Measurements from ENCODE around the gene IRF2BPL.

Gene IRF2BPL

DNA sequence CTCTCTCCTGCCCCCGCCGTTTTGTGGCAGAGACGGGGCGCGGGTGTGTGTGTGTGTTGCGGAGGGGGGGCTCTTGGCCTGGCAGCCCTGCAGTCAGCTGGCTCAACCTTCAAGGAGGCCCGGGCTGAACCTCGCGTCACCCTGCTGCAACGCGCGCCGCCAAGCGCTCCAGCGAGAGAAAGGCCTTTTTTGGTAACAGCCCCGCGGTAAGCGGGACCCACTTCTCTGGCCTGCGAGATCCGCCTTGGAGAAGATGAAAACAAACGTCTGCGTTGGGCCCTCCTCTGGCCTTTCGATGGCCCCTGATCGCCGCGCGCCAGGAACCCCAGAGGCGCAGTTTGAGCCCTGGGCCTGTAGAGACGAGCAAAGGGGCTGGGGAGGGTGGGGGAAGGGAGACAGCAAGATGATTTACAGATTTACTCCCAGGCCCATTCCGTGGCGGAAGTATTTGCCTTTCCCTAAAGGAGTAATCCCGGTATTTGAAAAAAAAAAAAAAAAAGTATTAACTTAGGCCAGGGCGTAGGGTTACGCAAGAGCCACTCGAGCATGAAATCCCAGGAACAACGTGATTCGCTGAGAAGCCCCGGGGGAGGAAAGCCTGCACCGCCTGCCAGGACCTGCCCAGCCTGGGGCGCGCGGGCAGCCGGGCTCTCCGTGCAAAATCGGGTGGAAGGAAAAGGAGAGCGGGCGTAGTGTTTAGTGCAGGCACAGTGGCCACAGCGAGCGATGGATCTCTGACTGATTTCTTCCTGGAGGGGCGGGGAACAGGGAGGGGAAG, 4.5 kb upstream of the IRF2BPL start:
- Histone ChIP-seq H3K36me3 (ENCODE audit: insufficient read depth, low read length) (no peaks in the 10 kb centered on the region), H2AFZ (ENCODE audit: low read length, unreplicated experiment) (no peak overlapping the region), H3K27me3 (ENCODE audit: insufficient read depth, low read length) (no peaks in the 10 kb centered on the region), H3K4me3 (ENCODE audit: low read depth, low read length) (peak overlapping the region; percentile 73), H3K4me1 (ENCODE audit: control insufficient read depth, insufficient read depth, low read length, unreplicated experiment) (peaks cover 36% of the 10 kb centered on the region), H3K27ac (ENCODE audit: low read depth, low read length) (peak overlapping the region; percentile 97), H3K79me2 (ENCODE audit: control insufficient read depth, insufficient read depth, low read length, unreplicated experiment) (peaks cover 2% of the 10 kb centered on the region)

DNA sequence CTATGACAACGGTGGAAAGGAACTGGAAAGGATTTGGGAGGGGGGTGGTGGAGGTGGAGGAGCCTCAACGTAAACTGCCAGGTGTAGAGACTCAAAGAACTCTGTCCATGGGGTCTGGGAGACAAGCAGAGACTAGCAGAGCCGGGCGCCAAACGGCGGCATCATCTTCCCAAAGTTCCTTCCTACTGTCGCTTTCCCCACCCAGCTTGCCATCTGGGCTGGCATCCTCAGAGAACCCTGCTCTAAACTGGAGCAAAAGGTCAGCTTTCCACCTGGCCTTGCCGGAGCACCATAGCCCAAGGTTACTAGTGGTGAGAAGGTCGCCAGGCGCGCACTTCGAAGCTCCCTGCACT, 4.0 kb upstream of the IRF2BPL start:
- H3K27ac ChIP-seq (ENCODE audit: low read depth, low read length), result peak overlapping the region; percentile 97
- H3K4me3 ChIP-seq (ENCODE audit: low read depth, low read length), result peak overlapping the region; percentile 73
- H3K4me1 ChIP-seq (ENCODE audit: control insufficient read depth, insufficient read depth, low read length, unreplicated experiment), result peaks cover 32% of the 10 kb centered on the region
- no peak overlapping the region for H2AFZ ChIP-seq (ENCODE audit: low read length, unreplicated experiment)
- H3K36me3 ChIP-seq (ENCODE audit: insufficient read depth, low read length), result no peaks in the 10 kb centered on the region
- peaks cover 7% of the 10 kb centered on the region for H3K79me2 ChIP-seq (ENCODE audit: control insufficient read depth, insufficient read depth, low read length, unreplicated experiment)
- no peaks in the 10 kb centered on the region for H3K27me3 ChIP-seq (ENCODE audit: insufficient read depth, low read length)

DNA sequence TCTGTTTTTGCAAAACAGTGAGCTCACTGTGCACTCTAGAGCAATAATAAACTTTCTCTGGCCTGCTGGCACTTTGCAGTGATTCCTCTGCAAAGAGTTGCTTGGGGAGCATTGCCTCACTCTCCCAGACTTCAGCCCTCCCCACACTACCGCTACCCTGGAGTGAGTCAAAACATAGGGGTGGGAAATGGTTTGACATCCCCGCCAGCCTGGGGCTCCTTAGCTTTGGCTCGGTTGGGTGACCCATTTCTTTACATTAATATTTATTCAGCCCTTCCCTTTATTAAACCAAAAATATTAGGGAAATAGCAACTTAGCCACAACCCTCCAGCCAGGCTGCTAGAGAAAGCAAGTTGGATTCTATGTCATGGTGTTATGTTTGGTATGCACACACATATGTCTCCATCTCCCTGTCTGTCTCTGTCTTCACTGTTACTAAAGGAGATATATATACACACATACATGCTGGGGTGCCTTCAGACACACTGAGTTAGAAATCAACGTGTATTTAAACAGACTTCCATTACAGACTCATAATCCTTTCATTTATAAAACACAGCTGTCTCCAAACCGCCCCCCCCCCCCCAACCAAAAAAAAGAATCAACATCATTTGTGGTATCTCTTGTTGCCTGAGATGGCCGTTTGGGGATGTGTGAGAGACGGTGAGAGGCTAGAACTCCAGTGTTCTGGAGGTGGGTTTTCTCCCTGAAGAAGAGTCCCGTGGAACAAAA, 3.4 kb upstream of the IRF2BPL start:
- H3K4me1 ChIP-seq (ENCODE audit: control insufficient read depth, insufficient read depth, low read length, unreplicated experiment), result peaks cover 32% of the 10 kb centered on the region
- no peaks in the 10 kb centered on the region for H3K27me3 ChIP-seq (ENCODE audit: insufficient read depth, low read length)
- no peak overlapping the region for H2AFZ ChIP-seq (ENCODE audit: low read length, unreplicated experiment)
- H3K27ac ChIP-seq (ENCODE audit: low read depth, low read length), result peak overlapping the region; percentile 97
- H3K79me2 ChIP-seq (ENCODE audit: control insufficient read depth, insufficient read depth, low read length, unreplicated experiment), result peaks cover 11% of the 10 kb centered on the region
- peak overlapping the region; percentile 73 for H3K4me3 ChIP-seq (ENCODE audit: low read depth, low read length)
- peaks cover under 1% of the 10 kb centered on the region; the same call in 1 of the 2 replicates for H3K36me3 ChIP-seq (ENCODE audit: insufficient read depth, low read length)

DNA sequence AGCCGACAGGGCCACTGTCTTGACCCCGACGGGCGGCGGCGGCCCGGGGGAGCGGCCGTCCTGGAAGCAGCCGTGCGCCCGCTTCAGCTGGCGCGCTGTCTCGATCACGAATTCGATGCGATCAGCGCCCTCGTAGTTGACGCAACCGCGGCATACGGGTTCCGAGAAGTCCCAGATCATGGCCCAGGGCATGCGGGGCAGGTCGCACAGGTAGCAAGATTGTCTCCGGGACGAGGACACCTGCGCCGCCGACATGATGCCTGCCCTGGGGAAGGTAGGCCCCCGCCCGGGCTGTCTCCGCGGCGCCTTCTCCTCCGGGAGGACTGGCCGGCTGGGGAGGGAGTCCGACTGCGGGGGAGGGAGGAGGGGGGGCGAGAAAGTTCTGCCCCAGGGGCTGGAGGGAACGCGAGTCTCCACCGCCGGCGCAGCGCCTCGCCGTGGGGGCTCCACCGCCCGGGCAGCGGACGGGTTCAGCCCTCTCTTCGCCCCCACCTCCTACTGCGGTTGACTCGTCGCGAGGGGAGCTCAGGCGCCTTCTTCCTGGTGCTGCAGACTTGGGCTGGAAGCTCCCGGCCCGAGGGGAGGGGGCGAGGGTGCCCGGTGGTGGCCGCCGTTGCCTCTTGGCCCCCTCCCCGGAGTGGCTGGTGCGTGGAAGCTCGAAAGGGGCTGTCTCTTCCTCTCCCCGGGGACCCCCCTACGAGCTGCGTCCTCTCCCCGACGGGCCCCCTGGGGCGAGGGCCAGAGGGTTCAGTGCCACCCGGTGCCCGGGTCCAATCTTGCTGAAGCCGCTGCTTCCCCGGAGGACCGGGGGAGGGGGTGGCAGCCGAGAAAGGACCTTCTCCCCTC, 747 bp downstream of the IRF2BPL start:
- Histone ChIP-seq H3K36me3 (ENCODE audit: insufficient read depth, low read length) (peaks cover 16% of the 10 kb centered on the region; the same call in 1 of the 2 replicates), H3K4me3 (ENCODE audit: low read depth, low read length) (peak overlapping the region; percentile 81), H3K79me2 (ENCODE audit: control insufficient read depth, insufficient read depth, low read length, unreplicated experiment) (peaks cover 41% of the 10 kb centered on the region), H3K27me3 (ENCODE audit: insufficient read depth, low read length) (no peaks in the 10 kb centered on the region), H2AFZ (ENCODE audit: low read length, unreplicated experiment) (no peak overlapping the region), H3K4me1 (ENCODE audit: control insufficient read depth, insufficient read depth, low read length, unreplicated experiment) (peaks cover 43% of the 10 kb centered on the region), H3K27ac (ENCODE audit: low read depth, low read length) (peak overlapping the region; percentile 95)

DNA sequence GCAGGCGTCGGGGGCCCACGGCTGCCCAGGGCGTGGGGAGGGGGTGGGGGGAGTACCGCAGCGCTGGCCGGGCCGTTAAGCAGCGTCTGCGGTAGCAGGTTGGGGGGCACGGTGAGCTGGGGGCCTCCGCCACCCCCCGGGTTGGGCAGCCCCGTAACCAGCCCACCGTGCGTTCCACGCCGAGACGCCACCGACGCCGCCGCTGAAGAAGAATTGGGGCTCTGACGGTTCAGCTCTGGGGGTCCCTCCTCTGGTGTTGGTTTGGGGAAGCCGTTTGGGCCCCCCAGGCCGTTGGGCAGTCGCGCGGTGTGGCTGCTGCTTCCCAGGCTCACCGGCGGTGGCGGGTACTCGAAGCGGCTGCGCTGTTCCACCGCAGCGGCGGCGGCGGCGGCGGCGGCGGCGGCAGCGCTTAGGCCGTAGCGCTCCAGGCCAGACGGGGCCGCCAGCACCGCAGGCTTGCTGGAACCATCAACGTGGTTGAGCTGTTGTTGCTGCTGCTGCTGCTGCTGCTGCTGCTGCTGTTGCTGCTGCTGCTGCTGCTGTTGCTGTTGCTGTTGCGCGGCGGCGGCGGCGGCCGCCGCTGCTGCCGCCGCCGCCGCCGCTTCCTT, 1.5 kb downstream of the IRF2BPL start:
- no peaks in the 10 kb centered on the region for H3K27me3 ChIP-seq (ENCODE audit: insufficient read depth, low read length)
- H3K27ac ChIP-seq (ENCODE audit: low read depth, low read length), result peak overlapping the region; percentile 95
- peaks cover 41% of the 10 kb centered on the region for H3K79me2 ChIP-seq (ENCODE audit: control insufficient read depth, insufficient read depth, low read length, unreplicated experiment)
- peaks cover 16% of the 10 kb centered on the region; the same call in 1 of the 2 replicates for H3K36me3 ChIP-seq (ENCODE audit: insufficient read depth, low read length)
- H3K4me3 ChIP-seq (ENCODE audit: low read depth, low read length), result peak overlapping the region; percentile 81
- H2AFZ ChIP-seq (ENCODE audit: low read length, unreplicated experiment), result no peak overlapping the region
- peaks cover 37% of the 10 kb centered on the region for H3K4me1 ChIP-seq (ENCODE audit: control insufficient read depth, insufficient read depth, low read length, unreplicated experiment)

DNA sequence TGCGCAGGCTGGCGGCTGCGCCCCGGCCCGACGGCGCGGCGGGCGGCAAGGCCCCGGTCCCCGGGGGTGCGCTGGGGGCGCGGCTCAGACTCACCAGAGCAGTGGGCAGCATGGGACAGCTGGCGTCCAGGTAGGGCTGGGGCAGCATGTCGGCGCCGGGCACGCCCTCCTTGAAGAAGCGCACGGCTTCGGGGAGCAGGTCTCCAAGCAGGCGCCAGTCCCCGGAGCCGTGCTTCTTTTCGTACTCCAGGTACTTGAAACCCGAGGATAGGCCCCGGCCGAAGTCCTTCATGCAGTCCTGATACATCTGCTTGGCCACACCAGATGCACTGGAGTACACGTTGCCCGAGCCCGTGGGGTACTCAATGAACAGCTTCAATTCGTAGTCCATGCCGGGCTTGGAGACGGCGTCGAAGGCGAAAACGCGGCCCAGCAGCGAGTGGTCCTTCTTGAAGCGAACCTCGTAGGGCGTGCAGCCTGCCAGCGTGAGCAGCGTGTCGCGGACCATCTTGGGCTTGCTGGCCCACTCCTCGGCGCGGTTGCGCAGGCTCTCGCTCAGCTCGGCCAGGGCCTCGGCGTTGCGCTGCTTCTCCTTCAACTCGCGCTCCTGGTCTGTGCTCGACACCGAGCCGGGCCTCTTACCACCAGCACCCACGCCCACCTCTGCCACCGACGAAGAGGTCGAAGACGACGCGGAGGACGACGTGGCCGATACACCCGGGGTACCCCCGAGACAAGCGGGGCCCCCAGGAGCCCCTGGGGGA, 2.2 kb downstream of the IRF2BPL start:
- Histone ChIP-seq H3K27ac (ENCODE audit: low read depth, low read length) (peak overlapping the region; percentile 95), H3K79me2 (ENCODE audit: control insufficient read depth, insufficient read depth, low read length, unreplicated experiment) (peaks cover 41% of the 10 kb centered on the region), H3K27me3 (ENCODE audit: insufficient read depth, low read length) (no peaks in the 10 kb centered on the region), H3K4me1 (ENCODE audit: control insufficient read depth, insufficient read depth, low read length, unreplicated experiment) (peaks cover 30% of the 10 kb centered on the region), H3K4me3 (ENCODE audit: low read depth, low read length) (peak overlapping the region; percentile 81), H3K36me3 (ENCODE audit: insufficient read depth, low read length) (peaks cover 16% of the 10 kb centered on the region; the same call in 1 of the 2 replicates), H2AFZ (ENCODE audit: low read length, unreplicated experiment) (no peak overlapping the region)

DNA sequence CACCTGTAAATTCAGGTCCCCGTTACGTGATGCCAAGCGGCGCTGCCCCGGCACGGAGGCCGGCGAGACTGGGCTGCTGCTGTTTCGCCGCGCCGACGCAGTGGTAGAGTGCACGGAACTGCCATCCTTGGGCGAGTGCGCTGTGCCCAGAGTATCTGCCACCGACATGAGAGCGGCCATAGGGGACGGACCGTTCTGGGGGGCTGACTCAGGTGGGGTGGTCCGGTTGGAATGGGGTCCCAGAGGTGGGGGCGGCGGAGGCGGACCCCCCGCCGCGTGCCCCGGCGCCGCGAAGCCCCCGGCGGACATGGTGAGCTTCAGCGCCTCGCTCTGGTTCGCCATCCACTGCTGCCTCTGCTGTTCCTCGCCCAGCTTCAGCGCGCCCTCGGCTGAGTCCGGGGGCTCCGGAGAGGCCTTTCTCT, 2.8 kb downstream of the IRF2BPL start:
- Histone ChIP-seq H3K4me3 (ENCODE audit: low read depth, low read length) (peak overlapping the region; percentile 81), H3K79me2 (ENCODE audit: control insufficient read depth, insufficient read depth, low read length, unreplicated experiment) (peaks cover 41% of the 10 kb centered on the region), H3K36me3 (ENCODE audit: insufficient read depth, low read length) (peaks cover 16% of the 10 kb centered on the region; the same call in 1 of the 2 replicates), H2AFZ (ENCODE audit: low read length, unreplicated experiment) (no peak overlapping the region), H3K4me1 (ENCODE audit: control insufficient read depth, insufficient read depth, low read length, unreplicated experiment) (peaks cover 25% of the 10 kb centered on the region), H3K27ac (ENCODE audit: low read depth, low read length) (peak overlapping the region; percentile 95), H3K27me3 (ENCODE audit: insufficient read depth, low read length) (no peaks in the 10 kb centered on the region)

DNA sequence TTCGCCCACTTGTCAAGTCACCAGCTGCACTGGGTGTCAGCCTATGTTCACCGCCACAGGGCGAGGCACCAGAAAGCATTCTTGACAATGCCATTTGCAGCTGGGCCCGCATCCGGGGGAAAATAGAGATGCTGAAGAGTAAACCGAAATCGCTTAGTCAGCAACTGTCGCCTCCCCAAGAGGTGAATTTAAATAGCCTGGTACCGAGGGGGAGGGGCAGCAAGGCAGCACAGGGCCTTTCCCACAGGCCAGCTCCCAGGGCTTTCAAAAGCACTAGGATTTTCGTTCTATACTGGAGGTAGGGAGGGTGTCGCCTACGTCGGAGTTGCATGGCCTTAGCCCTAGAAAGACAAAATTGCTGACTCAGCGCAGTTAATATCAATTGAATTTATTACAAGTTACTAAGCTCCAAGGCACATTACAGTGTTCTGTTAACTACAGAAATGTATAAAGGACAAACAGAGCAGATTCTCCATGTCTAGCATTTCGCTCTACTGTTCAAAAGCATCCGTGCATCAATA, 4.3 kb downstream of the IRF2BPL start:
- Histone ChIP-seq H3K36me3 (ENCODE audit: insufficient read depth, low read length) (peaks cover 16% of the 10 kb centered on the region; the same call in 1 of the 2 replicates), H3K27ac (ENCODE audit: low read depth, low read length) (no peak overlapping the region), H3K4me3 (ENCODE audit: low read depth, low read length) (peak overlapping the region; percentile 81), H3K4me1 (ENCODE audit: control insufficient read depth, insufficient read depth, low read length, unreplicated experiment) (peaks cover 23% of the 10 kb centered on the region), H2AFZ (ENCODE audit: low read length, unreplicated experiment) (no peak overlapping the region), H3K27me3 (ENCODE audit: insufficient read depth, low read length) (no peaks in the 10 kb centered on the region), H3K79me2 (ENCODE audit: control insufficient read depth, insufficient read depth, low read length, unreplicated experiment) (peaks cover 41% of the 10 kb centered on the region)

All from ACC112 (cell line).